Measurements from ENCODE around the gene SCD5. TPM values are rescaled to one million over a fixed set of nuclear protein-coding genes. Genes with fewer than 3 reads are reported as not detected.

The SCD5 gene
- polyA plus RNA-seq, 3 donors: 33.8 to 46.9 (median 40.1) TPM

GRCh38 chr4:82667761-82668480 lies 130.7 kb downstream of the SCD5 start:
- no peak for DNase-seq (ENCODE audit: extremely low read depth in 1 of 11, low read depth in 9 of 11, low spot score in 4 of 11)

- no peak for DNase-seq (ENCODE audit: extremely low read depth in 1 of 11, low read depth in 9 of 11, low spot score in 4 of 11)
These were observed 131.5 kb downstream of the SCD5 start for GRCh38 chr4:82666970-82667665.

GRCh38 chr4:82661181-82661992 lies 137.2 kb downstream of the SCD5 start:
- DNase-seq (ENCODE audit: extremely low read depth in 1 of 11, low read depth in 9 of 11, low spot score in 4 of 11): no peak

GRCh38 chr4:82652062-82652461 lies 146.5 kb downstream of the SCD5 start:
- no peak for DNase-seq (ENCODE audit: extremely low read depth in 1 of 11, low read depth in 9 of 11, low spot score in 4 of 11)

GRCh38 chr4:82650868-82651267 lies 147.7 kb downstream of the SCD5 start:
- no peak for DNase-seq (ENCODE audit: extremely low read depth in 1 of 11, low read depth in 9 of 11, low spot score in 4 of 11)

- DNase-seq (ENCODE audit: extremely low read depth in 1 of 11, low read depth in 9 of 11, low spot score in 4 of 11): no peak
These were observed 150.2 kb downstream of the SCD5 start for GRCh38 chr4:82648356-82648755.

GRCh38 chr4:82645936-82646565 lies 152.5 kb downstream of the SCD5 start:
- DNase-seq (ENCODE audit: extremely low read depth in 1 of 11, low read depth in 9 of 11, low spot score in 4 of 11): peak in 1 of 11 donors; percentile 17

GRCh38 chr4:82644734-82645126 lies 153.9 kb downstream of the SCD5 start:
- DNase-seq (ENCODE audit: extremely low read depth in 1 of 11, low read depth in 9 of 11, low spot score in 4 of 11): no peak

- no peak for DNase-seq (ENCODE audit: extremely low read depth in 1 of 11, low read depth in 9 of 11, low spot score in 4 of 11)
These were observed 154.4 kb downstream of the SCD5 start for GRCh38 chr4:82643994-82644733.

GRCh38 chr4:82642331-82642730 lies 156.3 kb downstream of the SCD5 start:
- DNase-seq (ENCODE audit: extremely low read depth in 1 of 11, low read depth in 9 of 11, low spot score in 4 of 11): no peak

GRCh38 chr4:82640540-82640939 lies 158.1 kb downstream of the SCD5 start:
- no peak for DNase-seq (ENCODE audit: extremely low read depth in 1 of 11, low read depth in 9 of 11, low spot score in 4 of 11)

- DNase-seq (ENCODE audit: extremely low read depth in 1 of 11, low read depth in 9 of 11, low spot score in 4 of 11): no peak
These were observed 158.6 kb downstream of the SCD5 start for GRCh38 chr4:82639971-82640370.

GRCh38 chr4:82638479-82638878 lies 160.1 kb downstream of the SCD5 start:
- DNase-seq (ENCODE audit: extremely low read depth in 1 of 11, low read depth in 9 of 11, low spot score in 4 of 11): no peak

- DNase-seq (ENCODE audit: extremely low read depth in 1 of 11, low read depth in 9 of 11, low spot score in 4 of 11): no peak
These were observed 168.5 kb downstream of the SCD5 start for GRCh38 chr4:82630079-82630478.

- no peak for DNase-seq (ENCODE audit: extremely low read depth in 1 of 11, low read depth in 9 of 11, low spot score in 4 of 11)
These were observed 169.2 kb downstream of the SCD5 start for GRCh38 chr4:82629238-82630000.

GRCh38 chr4:82626251-82626868 lies 172.2 kb downstream of the SCD5 start:
- no peak for DNase-seq (ENCODE audit: extremely low read depth in 1 of 11, low read depth in 9 of 11, low spot score in 4 of 11)

- DNase-seq (ENCODE audit: extremely low read depth in 1 of 11, low read depth in 9 of 11, low spot score in 4 of 11): no peak
These were observed 173.8 kb downstream of the SCD5 start for GRCh38 chr4:82624819-82625218.

Measured in renal cortex interstitium (tissue), 11 donors.